IMR-90 (cell line): ENCODE results near the gene DENND1A. TPM values are rescaled to one million over a fixed set of nuclear protein-coding genes. Genes with fewer than 3 reads are reported as not detected.

ENCODE experiments used
- ATAC-seq: fragments of 200-7000 bp; cut with Tn5 transposase; 2 replicates; pipeline ENCODE4 v1.9.1; 2020; ENCODE audit warnings: low read depth, mild to moderate bottlenecking, moderate library complexity
- BruUV-seq: library from RNA; stranded (reverse); fragments of 400-500 nt; replicated peaks from 2 replicates; lab custom pipeline; 2021; lab: Mats Ljungman, UMichigan
- CTCF ChIA-PET: fragments of 300-600 bp; formaldehyde crosslinking; extraction: SDS; loops from one replicate; lab custom pipeline; 2021; ENCODE audit warnings: antibody characterized with exemption; lab: Yijun Ruan, JAX
- POLR2A ChIA-PET: fragments of 300-600 bp; sonication (Branson Sonifier 250); formaldehyde crosslinking; loops from one replicate; lab custom pipeline; 2022; ENCODE audit warnings: antibody characterized with exemption; ENCODE audit not compliant: unreplicated experiment; lab: Charles Lee
- DNase-seq: peaks from one replicate; pipeline ENCODE4 v3.0.0; 2013
- H2AFZ ChIP-seq: replicated peaks from 2 replicates; pipeline ENCODE3; 2013; ENCODE audit warnings: low read length, mild to moderate bottlenecking; ENCODE audit not compliant: poor library complexity
- H2AK5ac ChIP-seq: 2 replicates; pipeline ENCODE4 v1.6.1; 2013; ENCODE audit warnings: low read depth, low read length, inconsistent platforms
- H2AK9ac ChIP-seq: replicated peaks from 2 replicates; pipeline ENCODE3; 2013; ENCODE audit warnings: mild to moderate bottlenecking, low read depth, low read length, moderate library complexity; ENCODE audit not compliant: poor library complexity
- H2BK120ac ChIP-seq: 2 replicates; pipeline ENCODE4 v1.6.1; 2013; ENCODE audit warnings: low read depth, low read length, inconsistent platforms
- H2BK15ac ChIP-seq: 3 replicates; pipeline ENCODE4 v1.6.1; 2013; ENCODE audit warnings: low read depth, low read length, inconsistent platforms
- H2BK20ac ChIP-seq: 2 replicates; pipeline ENCODE4 v1.6.1; 2013; ENCODE audit warnings: low read depth, mild to moderate bottlenecking, inconsistent platforms, low read length, moderate library complexity
- H2BK5ac ChIP-seq: 2 replicates; pipeline ENCODE4 v1.6.1; 2013; ENCODE audit warnings: mild to moderate bottlenecking, low read depth, low read length, inconsistent platforms; ENCODE audit not compliant: poor library complexity, severe bottlenecking
- H3K14ac ChIP-seq: replicated peaks from 2 replicates; pipeline ENCODE4 v1.6.1; 2013; ENCODE audit warnings: low read depth, low read length, inconsistent platforms
- H3K18ac ChIP-seq: 2 replicates; pipeline ENCODE4 v1.6.1; 2013; ENCODE audit warnings: low read depth, low read length, control low read depth
- H3K23ac ChIP-seq: 2 replicates; pipeline ENCODE4 v1.6.1; 2013; ENCODE audit warnings: low read depth, low read length, inconsistent platforms
- H3K27ac ChIP-seq: 2 replicates; pipeline ENCODE4 v1.5.1; 2013; ENCODE audit warnings: mild to moderate bottlenecking, control low read depth, low read length; ENCODE audit not compliant: insufficient read depth
- H3K27me3 ChIP-seq: 2 replicates; pipeline ENCODE4 v1.6.1; 2013; ENCODE audit warnings: low read length; ENCODE audit not compliant: control insufficient read depth, insufficient read depth
- H3K36me3 ChIP-seq: 2 replicates; pipeline ENCODE4 v1.6.1; 2013; ENCODE audit warnings: low read length, mixed read lengths; ENCODE audit not compliant: control insufficient read depth, insufficient read depth
- H3K4ac ChIP-seq: 2 replicates; pipeline ENCODE4 v1.6.1; 2013; ENCODE audit warnings: low read depth, low read length, inconsistent platforms
- H3K4me1 ChIP-seq: 2 replicates; pipeline ENCODE4 v1.6.1; 2013; ENCODE audit warnings: low read length, mixed read lengths; ENCODE audit not compliant: control insufficient read depth, insufficient read depth
- H3K4me2 ChIP-seq: 2 replicates; pipeline ENCODE4 v1.6.1; 2013; ENCODE audit warnings: low read depth, mild to moderate bottlenecking, control low read depth, low read length, moderate library complexity
- H3K4me3 ChIP-seq: 2 replicates; pipeline ENCODE4 v1.5.1; 2013; ENCODE audit warnings: low read depth, mild to moderate bottlenecking, control low read depth, low read length, moderate library complexity; ENCODE audit not compliant: insufficient read depth
- H3K56ac ChIP-seq: 2 replicates; pipeline ENCODE4 v1.6.1; 2013; ENCODE audit warnings: low read length, inconsistent platforms; ENCODE audit not compliant: insufficient read depth; ENCODE audit errors: extremely low read depth
- H3K79me1 ChIP-seq, 2 experiments: 2 replicates each; pipeline ENCODE4 v1.6.1; 2013; ENCODE audit warnings: low read length in 2 of 2, inconsistent platforms in 1 of 2, low read depth in 1 of 2
- H3K9ac ChIP-seq: 2 replicates; pipeline ENCODE4 v1.6.1; 2013; ENCODE audit warnings: low read depth, low read length, control low read depth
- H3K9me1 ChIP-seq: 2 replicates; pipeline ENCODE4 v1.6.1; 2013; ENCODE audit warnings: low read length, inconsistent platforms; ENCODE audit not compliant: insufficient read depth
- H3K9me3 ChIP-seq: 2 replicates; pipeline ENCODE4 v1.6.1; 2013; ENCODE audit warnings: low read length; ENCODE audit not compliant: control insufficient read depth, insufficient read depth
- H4K20me1 ChIP-seq: 2 replicates; pipeline ENCODE4 v1.6.1; 2013; ENCODE audit warnings: low read length, inconsistent platforms; ENCODE audit not compliant: insufficient read depth
- H4K5ac ChIP-seq: 2 replicates; pipeline ENCODE4 v1.6.1; 2013; ENCODE audit warnings: mild to moderate bottlenecking, low read depth, low read length, control low read depth
- H4K8ac ChIP-seq, 2 experiments: 2 replicates each; pipeline ENCODE4 v1.6.1; 2013; ENCODE audit warnings: low read depth in 2 of 2, low read length in 2 of 2, control low read depth in 1 of 2, inconsistent platforms in 1 of 2
- H4K91ac ChIP-seq: 2 replicates; pipeline ENCODE4 v1.6.1; 2013; ENCODE audit warnings: low read depth, low read length, inconsistent platforms; ENCODE audit not compliant: insufficient read depth
- CTCF ChIP-seq: conservative IDR thresholded peaks from 2 replicates; pipeline ENCODE4 v1.5.1; 2012; ENCODE audit warnings: mild to moderate bottlenecking, low read depth, low read length, improper control_type of control experiment
- MAFK ChIP-seq: IDR thresholded peaks from 2 replicates; pipeline ENCODE4 v1.6.1; 2012; ENCODE audit warnings: low read depth, low read length, improper control_type of control experiment
- POLR2A ChIP-seq: IDR thresholded peaks from 2 replicates; pipeline ENCODE4 v1.6.1; 2012; ENCODE audit warnings: mild to moderate bottlenecking, low read depth, low read length
- WGBS, 2 experiments: methylation state at CpG; one replicate each; pipeline versions ENCODE4 v1.1.5 to v1.1.7; 2013; ENCODE audit warnings: missing lambda C conversion rate in 2 of 2; ENCODE audit not compliant: insufficient read length in 1 of 2; ENCODE audit errors: extremely low coverage in 2 of 2; 5-methylcytosine and 5-hydroxymethylcytosine counted together
- dilution Hi-C: fragments of 300-500 bp; cut with HindIII; formaldehyde crosslinking; loops from one replicate; pipeline ENCODE4 v1.14.3; 2018; ENCODE audit warnings: low sequenced_read_pairs; ENCODE audit not compliant: unreplicated experiment
- in situ Hi-C: fragments of 300-500 bp; cut with MboI; formaldehyde crosslinking; loops from 3 replicates; pipeline ENCODE4 v1.14.3; 2019; ENCODE audit warnings: low sequenced_read_pairs, inconsistent platforms, mixed read lengths
- intact Hi-C: fragments of 100-400 bp; cut with micrococcal nuclease; formaldehyde crosslinking; loops from 2 replicates; pipeline ENCODE4 v1.10.0; 2022
- polyA plus RNA-seq, 3 experiments: library from polyadenylated mRNA; depleted of rRNA; stranded (reverse); fragments of >200 nt; gene quantifications; 2 replicates each; pipeline ENCODE4 v1.2.3, GENCODE V29; 2012; ENCODE audit warnings: low replicate concordance in 1 of 3
- total RNA-seq: library from RNA; depleted of rRNA; stranded (reverse); fragments of >200 nt; gene quantifications from 2 replicates; pipeline ENCODE4 v1.2.3, GENCODE V29; 2012

Gene DENND1A
- total and polyA plus RNA-seq, 2 of the 4 experiments (the other 2 are of a cell fraction): 21.4 to 27.6 TPM

GRCh38 chr9:123551734-123552133, 378.2 kb downstream of the DENND1A start:
- no peak overlapping the region for H3K23ac ChIP-seq
- no peak overlapping the region for H2BK120ac ChIP-seq
- no peak overlapping the region for H4K8ac ChIP-seq
- BruUV-seq: no TSS peak
- in situ Hi-C loops (no loop called here), dilution Hi-C loops (no loop called here), intact Hi-C loops (no loop called here)
- TF ChIP-seq POLR2A (no peak), CTCF (no peak), MAFK (no peak)
- POLR2A ChIA-PET: interaction anchor here (0.6 kb wide), 1 partner anchor 496 kb away, joined by 9 read pairs; no protein-coding TSS in a partner anchor
- CTCF ChIA-PET: no interaction called here
- no peak overlapping the region for H2BK20ac ChIP-seq
- H3K79me1 ChIP-seq: no peaks in the 10 kb centered on the region
- no peak for DNase-seq
- no peak overlapping the region for H2BK15ac ChIP-seq
- H4K20me1 ChIP-seq: 0 out of 2 replicates have a peak, but pooled peaks cover 3% of the 10 kb centered on the region
- WGBS, 2 experiments: 90% methylated on average over 5 of the region's 10 CpGs; no CpG with 5 or more reads in 1 of the 2 experiments
- H3K27me3 ChIP-seq: no peaks in the 10 kb centered on the region
- H3K9me1 ChIP-seq: peaks cover 3% of the 10 kb centered on the region; the same call in 1 of the 2 replicates
- no peak for ATAC-seq
- no peak overlapping the region for H2AFZ ChIP-seq
- H3K4ac ChIP-seq: no peak overlapping the region
- H3K4me3 ChIP-seq: no peak overlapping the region
- H3K18ac ChIP-seq: no peak overlapping the region
- H3K9ac ChIP-seq: no peak overlapping the region
- H2BK5ac ChIP-seq: no peak overlapping the region
- H3K56ac ChIP-seq: no peak overlapping the region
- H3K14ac ChIP-seq: no peak overlapping the region
- H4K5ac ChIP-seq: no peak overlapping the region
- H2AK9ac ChIP-seq: no peak overlapping the region
- 0 out of 2 replicates have a peak, but pooled peaks cover under 1% of the 10 kb centered on the region for H3K4me1 ChIP-seq
- no peak overlapping the region for H3K27ac ChIP-seq
- no peak overlapping the region for H4K91ac ChIP-seq
- H2AK5ac ChIP-seq: no peak overlapping the region
- peaks cover 3% of the 10 kb centered on the region for H3K36me3 ChIP-seq
- no peak overlapping the region for H3K4me2 ChIP-seq
- H3K9me3 ChIP-seq: no peaks in the 10 kb centered on the region
